Measurements from ENCODE around the gene PCSK5. TPM values are rescaled to one million over a fixed set of nuclear protein-coding genes. Genes with fewer than 3 reads are reported as not detected.

PCSK5 gene
- total and polyA plus RNA-seq, 4 donors = 0.58 to 3.6 (median 0.82) TPM

GRCh38 chr9:76310991-76311390, 420.5 kb downstream of the PCSK5 start:
- Histone ChIP-seq H3K36me3 (ENCODE audit: control insufficient read depth in 4 of 4, insufficient read depth in 3 of 4, low read depth in 1 of 4, low read length in 3 of 4) (no peaks in the 10 kb centered on the region), H3K9ac (ENCODE audit: low read depth in 1 of 2, low read length in 2 of 2) (no peak overlapping the region), H3K27ac (ENCODE audit: low read depth in 1 of 2, low read length in 2 of 2) (no peak overlapping the region), H3K4me3 (ENCODE audit: low read depth in 1 of 3, low read length in 3 of 3) (no peak overlapping the region), H3K4me1 (ENCODE audit: control insufficient read depth in 4 of 4, insufficient read depth in 4 of 4, low read length in 3 of 4) (no peaks in the 10 kb centered on the region), H3K9me3 (ENCODE audit: control insufficient read depth in 4 of 4, low read length in 3 of 4) (no peaks in the 10 kb centered on the region), H3K27me3 (ENCODE audit: control insufficient read depth in 4 of 4, insufficient read depth in 4 of 4, low read length in 3 of 4) (no peaks in the 10 kb centered on the region)
- WGBS = 96% methylated on average over 5 of the region's 5 CpGs
- TF ChIP-seq GABPA (IDR thresholded peaks at IDR 0.05 in 1 of 2, conservative IDR thresholded peaks at IDR 0.05 in 1 of 2) (no peak), ATF3 (IDR thresholded peaks at IDR 0.05) (no peak), NR2F2 (IDR thresholded peaks at IDR 0.05) (no peak), SP1 (IDR thresholded peaks at IDR 0.05) (no peak), EGR1 (IDR thresholded peaks at IDR 0.05; ENCODE audit: low read depth in 2 of 2) (no peak), HNF4A (conservative IDR thresholded peaks at IDR 0.05) (no peak), YY1 (IDR thresholded peaks at IDR 0.05) (no peak), RAD21 (IDR thresholded peaks at IDR 0.05) (no peak), JUND (IDR thresholded peaks at IDR 0.05) (no peak), FOXA1 (IDR thresholded peaks at IDR 0.05) (no peak), MAX (IDR thresholded peaks at IDR 0.05) (no peak), REST (IDR thresholded peaks at IDR 0.05) (no peak), TAF1 (conservative IDR thresholded peaks at IDR 0.05) (no peak), RXRA (IDR thresholded peaks at IDR 0.05) (no peak), FOXA2 (IDR thresholded peaks at IDR 0.05) (no peak), HNF4G (IDR thresholded peaks at IDR 0.05) (no peak)
- TF ChIP-seq, protein P1, sequence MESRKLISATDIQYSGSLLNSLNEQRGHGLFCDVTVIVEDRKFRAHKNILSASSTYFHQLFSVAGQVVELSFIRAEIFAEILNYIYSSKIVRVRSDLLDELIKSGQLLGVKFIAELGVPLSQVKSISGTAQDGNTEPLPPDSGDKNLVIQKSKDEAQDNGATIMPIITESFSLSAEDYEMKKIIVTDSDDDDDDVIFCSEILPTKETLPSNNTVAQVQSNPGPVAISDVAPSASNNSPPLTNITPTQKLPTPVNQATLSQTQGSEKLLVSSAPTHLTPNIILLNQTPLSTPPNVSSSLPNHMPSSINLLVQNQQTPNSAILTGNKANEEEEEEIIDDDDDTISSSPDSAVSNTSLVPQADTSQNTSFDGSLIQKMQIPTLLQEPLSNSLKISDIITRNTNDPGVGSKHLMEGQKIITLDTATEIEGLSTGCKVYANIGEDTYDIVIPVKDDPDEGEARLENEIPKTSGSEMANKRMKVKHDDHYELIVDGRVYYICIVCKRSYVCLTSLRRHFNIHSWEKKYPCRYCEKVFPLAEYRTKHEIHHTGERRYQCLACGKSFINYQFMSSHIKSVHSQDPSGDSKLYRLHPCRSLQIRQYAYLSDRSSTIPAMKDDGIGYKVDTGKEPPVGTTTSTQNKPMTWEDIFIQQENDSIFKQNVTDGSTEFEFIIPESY (IDR thresholded peaks at IDR 0.05) = no peak
- TF ChIP-seq, protein P2, sequence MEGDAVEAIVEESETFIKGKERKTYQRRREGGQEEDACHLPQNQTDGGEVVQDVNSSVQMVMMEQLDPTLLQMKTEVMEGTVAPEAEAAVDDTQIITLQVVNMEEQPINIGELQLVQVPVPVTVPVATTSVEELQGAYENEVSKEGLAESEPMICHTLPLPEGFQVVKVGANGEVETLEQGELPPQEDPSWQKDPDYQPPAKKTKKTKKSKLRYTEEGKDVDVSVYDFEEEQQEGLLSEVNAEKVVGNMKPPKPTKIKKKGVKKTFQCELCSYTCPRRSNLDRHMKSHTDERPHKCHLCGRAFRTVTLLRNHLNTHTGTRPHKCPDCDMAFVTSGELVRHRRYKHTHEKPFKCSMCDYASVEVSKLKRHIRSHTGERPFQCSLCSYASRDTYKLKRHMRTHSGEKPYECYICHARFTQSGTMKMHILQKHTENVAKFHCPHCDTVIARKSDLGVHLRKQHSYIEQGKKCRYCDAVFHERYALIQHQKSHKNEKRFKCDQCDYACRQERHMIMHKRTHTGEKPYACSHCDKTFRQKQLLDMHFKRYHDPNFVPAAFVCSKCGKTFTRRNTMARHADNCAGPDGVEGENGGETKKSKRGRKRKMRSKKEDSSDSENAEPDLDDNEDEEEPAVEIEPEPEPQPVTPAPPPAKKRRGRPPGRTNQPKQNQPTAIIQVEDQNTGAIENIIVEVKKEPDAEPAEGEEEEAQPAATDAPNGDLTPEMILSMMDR (IDR thresholded peaks at IDR 0.05; ENCODE audit: low read depth, low read length, missing input control) = no peak
- DNase-seq (ENCODE audit: low spot score) = no peak
